ENCODE data around the gene MT1A. TPM values are rescaled to one million over a fixed set of nuclear protein-coding genes. Genes with fewer than 3 reads are reported as not detected.
A peak's percentile ranks its signal among the peaks of the same experiment; 100 is the strongest.

Gene MT1A
- total RNA-seq, 1 experiment from 2014 or later: not detected

- Mint-ChIP-seq H3K27me3 (ENCODE audit: unreplicated experiment) (peaks cover 76% of the 10 kb centered on the region), H3K4me3 (ENCODE audit: low read depth, unreplicated experiment) (peak overlapping the region; percentile 68), H3K9me3 (ENCODE audit: low read depth, unreplicated experiment) (no peaks in the 10 kb centered on the region), H3K4me1 (ENCODE audit: low read depth, unreplicated experiment) (peaks cover 14% of the 10 kb centered on the region), H3K36me3 (ENCODE audit: insufficient read depth, unreplicated experiment) (peaks cover 7% of the 10 kb centered on the region), H3K27ac (ENCODE audit: unreplicated experiment) (no peak overlapping the region)
- DNase-seq: no peak
- no peak for TF ChIP-seq CTCF (IDR thresholded peaks at IDR 0.05; ENCODE audit: unreplicated experiment)
- BruUV-seq (replicated peaks): no TSS peak
- intact Hi-C loops (cut with micrococcal nuclease; ENCODE audit: unreplicated experiment): no loop called here
- CTCF ChIA-PET: interaction anchor here (1.0 kb wide), 1 partner anchor 23 kb away, joined by 4 read pairs; the partner anchor contains the start of gene MT2A
Observed at GRCh38 chr16:56631832-56632155, 6.7 kb upstream of the MT1A start.

DNA sequence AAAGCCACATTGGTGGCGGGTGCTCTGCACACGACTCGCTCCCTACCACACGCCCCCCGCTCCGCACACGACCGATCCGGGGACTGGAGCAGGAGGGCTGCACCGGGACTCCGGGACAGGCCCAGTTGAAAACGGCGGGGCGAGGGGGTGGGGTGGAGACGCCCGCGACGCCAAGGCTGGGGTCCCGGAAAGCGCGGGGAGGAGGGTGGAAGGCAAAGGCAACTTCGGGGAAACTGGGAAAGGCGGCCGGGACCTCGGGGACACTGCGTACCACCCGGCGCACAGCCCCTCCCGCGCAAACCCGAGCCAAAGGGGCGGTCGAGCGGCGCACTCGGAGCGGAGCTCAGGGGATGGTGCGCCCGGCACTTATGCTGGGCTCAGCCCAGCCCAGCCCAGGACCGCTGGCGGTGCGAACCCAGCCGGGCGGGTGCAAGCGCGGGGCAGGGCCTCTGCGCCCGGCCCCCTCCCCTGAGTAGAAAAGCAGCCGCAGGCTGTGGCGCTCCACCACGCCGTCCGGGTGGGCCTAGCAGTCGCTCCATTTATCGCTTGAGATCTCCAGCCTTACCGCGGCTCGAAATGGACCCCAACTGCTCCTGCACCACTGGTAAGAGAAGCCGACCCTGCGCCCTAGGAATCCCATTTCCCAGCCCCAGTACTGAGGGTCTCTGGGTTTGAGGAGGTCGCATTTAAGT, 6.2 kb upstream of the MT1A start, which contains the start of gene MT1M:
Gene MT1M (plus strand): TSS at position 504 of the 692 bp plus-strand sequence. CDS start 73 bp downstream, at position 577.
- H3K4me1 Mint-ChIP-seq (ENCODE audit: low read depth, unreplicated experiment): peaks cover 10% of the 10 kb centered on the region
- no peak for DNase-seq
- intact Hi-C loops (cut with micrococcal nuclease; ENCODE audit: unreplicated experiment): no loop called here
- no peak for TF ChIP-seq CTCF (IDR thresholded peaks at IDR 0.05; ENCODE audit: unreplicated experiment)
- no peak within 1 kb of the TSS for H3K27ac Mint-ChIP-seq (ENCODE audit: unreplicated experiment)
- H3K9me3 Mint-ChIP-seq (ENCODE audit: low read depth, unreplicated experiment): no peaks in the 10 kb centered on the region
- peaks cover 7% of the 10 kb centered on the region for H3K36me3 Mint-ChIP-seq (ENCODE audit: insufficient read depth, unreplicated experiment)
- peaks cover 79% of the 10 kb centered on the region for H3K27me3 Mint-ChIP-seq (ENCODE audit: unreplicated experiment)
- no TSS peak for BruUV-seq (replicated peaks)
- CTCF ChIA-PET: interaction anchor here (1.0 kb wide), 1 partner anchor 24 kb away, joined by 4 read pairs; the partner anchor contains the start of gene MT2A
- peak within 1 kb of the TSS; percentile 68 for H3K4me3 Mint-ChIP-seq (ENCODE audit: low read depth, unreplicated experiment)

- peak overlapping the region; percentile 68 for H3K4me3 Mint-ChIP-seq (ENCODE audit: low read depth, unreplicated experiment)
- peaks cover 9% of the 10 kb centered on the region for H3K36me3 Mint-ChIP-seq (ENCODE audit: insufficient read depth, unreplicated experiment)
- H3K4me1 Mint-ChIP-seq (ENCODE audit: low read depth, unreplicated experiment): peaks cover 16% of the 10 kb centered on the region
- H3K27ac Mint-ChIP-seq (ENCODE audit: unreplicated experiment): no peak overlapping the region
- TF ChIP-seq CTCF (IDR thresholded peaks at IDR 0.05; ENCODE audit: unreplicated experiment): no peak
- no peak for DNase-seq
- CTCF ChIA-PET: interaction anchor here (1.0 kb wide), 1 partner anchor 25 kb away, joined by 4 read pairs; the partner anchor contains the start of gene MT2A
- intact Hi-C loops (cut with micrococcal nuclease; ENCODE audit: unreplicated experiment): no loop called here
- no TSS peak for BruUV-seq (replicated peaks)
- peaks cover 86% of the 10 kb centered on the region for H3K27me3 Mint-ChIP-seq (ENCODE audit: unreplicated experiment)
- no peaks in the 10 kb centered on the region for H3K9me3 Mint-ChIP-seq (ENCODE audit: low read depth, unreplicated experiment)
Observed at GRCh38 chr16:56632848-56633365, 5.6 kb upstream of the MT1A start.

GRCh38 chr16:56633535-56633934, 4.9 kb upstream of the MT1A start:
- Mint-ChIP-seq H3K4me3 (ENCODE audit: low read depth, unreplicated experiment) (no peak overlapping the region), H3K27me3 (ENCODE audit: unreplicated experiment) (peaks cover 92% of the 10 kb centered on the region), H3K4me1 (ENCODE audit: low read depth, unreplicated experiment) (peaks cover 18% of the 10 kb centered on the region), H3K9me3 (ENCODE audit: low read depth, unreplicated experiment) (no peaks in the 10 kb centered on the region), H3K27ac (ENCODE audit: unreplicated experiment) (no peak overlapping the region), H3K36me3 (ENCODE audit: insufficient read depth, unreplicated experiment) (peaks cover 15% of the 10 kb centered on the region)
- intact Hi-C loops (cut with micrococcal nuclease; ENCODE audit: unreplicated experiment): no loop called here
- no peak for DNase-seq
- no peak for TF ChIP-seq CTCF (IDR thresholded peaks at IDR 0.05; ENCODE audit: unreplicated experiment)
- BruUV-seq (replicated peaks): no TSS peak
- CTCF ChIA-PET: no interaction called here
